HEK293T (cell line): ENCODE measurements around the gene DCAF5.
"Not testable (repeated sequence)": the region's sequence is repeated elsewhere in the genome, so short reads cannot be mapped to it uniquely, and the experiment has no call there.

Experiments used
- CTCF ChIA-PET: fragments of 350-600 bp; formaldehyde crosslinking; extraction: SDS; loops from one replicate; lab custom pipeline; 2021; ENCODE audit warnings: antibody characterized with exemption, inconsistent platforms; lab: Yijun Ruan, JAX
- POLR2A ChIA-PET: fragments of 350-600 bp; formaldehyde crosslinking; extraction: SDS; loops from one replicate; lab custom pipeline; 2020; ENCODE audit warnings: antibody characterized with exemption, inconsistent platforms; lab: Yijun Ruan, JAX
- DNase-seq: peaks from one replicate; pipeline ENCODE4 v3.0.0; 2012; ENCODE audit warnings: mixed read lengths; ENCODE audit errors: extremely low spot score
- ARNT ChIP-seq: fragments of 450-650 bp; IDR thresholded peaks from 2 replicates; pipeline ENCODE4 v1.6.1; 2017; ENCODE audit warnings: mild to moderate bottlenecking
- BHLHE40 ChIP-seq: fragments of 450-650 bp; IDR thresholded peaks from 2 replicates; pipeline ENCODE4 v1.6.1; 2016; ENCODE audit warnings: mild to moderate bottlenecking, moderate library complexity, borderline replicate concordance
- CTBP1 ChIP-seq: fragments of 450-650 bp; IDR thresholded peaks from 2 replicates; pipeline ENCODE4 v1.6.1; 2016; ENCODE audit warnings: borderline replicate concordance
- ELF4 ChIP-seq: fragments of 450-650 bp; IDR thresholded peaks from 2 replicates; pipeline ENCODE4 v1.6.1; 2017; ENCODE audit warnings: antibody characterized with exemption
- FOXA1 ChIP-seq: fragments of 450-650 bp; IDR thresholded peaks from 2 replicates; pipeline ENCODE4 v1.6.1; 2016; ENCODE audit warnings: mild to moderate bottlenecking
- FOXK2 ChIP-seq: fragments of 450-650 bp; IDR thresholded peaks from 2 replicates; pipeline ENCODE4 v1.6.1; 2016; ENCODE audit warnings: mild to moderate bottlenecking
- FOXM1 ChIP-seq: fragments of 450-650 bp; IDR thresholded peaks from 2 replicates; pipeline ENCODE4 v1.6.1; 2017; ENCODE audit warnings: mild to moderate bottlenecking, borderline replicate concordance
- L3MBTL2 ChIP-seq: fragments of 450-650 bp; conservative IDR thresholded peaks from 2 replicates; pipeline ENCODE4 v1.6.1; 2016; ENCODE audit warnings: mild to moderate bottlenecking
- LEF1 ChIP-seq: fragments of 450-650 bp; IDR thresholded peaks from 2 replicates; pipeline ENCODE4 v1.6.1; 2017; ENCODE audit warnings: mild to moderate bottlenecking, borderline replicate concordance
- NFRKB ChIP-seq: fragments of 450-650 bp; IDR thresholded peaks from 2 replicates; pipeline ENCODE4 v1.6.1; 2016; ENCODE audit warnings: mild to moderate bottlenecking, moderate library complexity
- SP1 ChIP-seq: fragments of 450-650 bp; IDR thresholded peaks from 2 replicates; pipeline ENCODE4 v1.6.1; 2017
- SUZ12 ChIP-seq: fragments of 450-650 bp; IDR thresholded peaks from 2 replicates; pipeline ENCODE4 v1.6.1; 2016; ENCODE audit warnings: mild to moderate bottlenecking
- TARDBP ChIP-seq: fragments of 450-650 bp; IDR thresholded peaks from 2 replicates; pipeline ENCODE4 v1.6.1; 2016
- ZNF384 ChIP-seq: fragments of 450-650 bp; IDR thresholded peaks from 2 replicates; pipeline ENCODE4 v1.6.1; 2016
- TF ChIP-seq, protein P1 (sequence below): fragments of 450-650 bp; IDR thresholded peaks from 2 replicates; pipeline ENCODE4 v1.6.1; 2016

The DCAF5 gene

DNA sequence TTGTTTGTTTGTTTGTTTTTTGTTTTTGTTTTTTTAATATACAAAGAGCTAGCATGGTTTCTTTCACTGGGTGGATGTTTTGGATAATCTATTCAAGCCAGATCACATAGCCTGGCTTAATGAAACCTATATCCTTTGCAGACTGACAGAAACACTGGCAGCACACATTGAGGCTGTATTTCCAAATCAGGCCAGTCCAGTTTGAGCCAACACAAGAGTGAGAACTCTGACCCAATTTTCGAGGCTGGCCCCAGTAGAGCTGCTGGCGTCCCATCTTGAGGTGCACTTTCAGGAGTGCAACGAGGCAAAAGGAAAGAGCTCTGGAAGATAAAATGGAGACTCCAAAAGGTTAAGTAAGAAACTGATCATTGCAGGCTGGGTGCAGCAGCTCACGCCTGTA, 129.9 kb downstream of the DCAF5 start:
- CTCF ChIA-PET: interaction anchor here (0.6 kb wide), 1 partner anchor 174 kb away, joined by 3 read pairs; no protein-coding TSS in a partner anchor
- POLR2A ChIA-PET: no interaction called here
- TF ChIP-seq, protein P1, sequence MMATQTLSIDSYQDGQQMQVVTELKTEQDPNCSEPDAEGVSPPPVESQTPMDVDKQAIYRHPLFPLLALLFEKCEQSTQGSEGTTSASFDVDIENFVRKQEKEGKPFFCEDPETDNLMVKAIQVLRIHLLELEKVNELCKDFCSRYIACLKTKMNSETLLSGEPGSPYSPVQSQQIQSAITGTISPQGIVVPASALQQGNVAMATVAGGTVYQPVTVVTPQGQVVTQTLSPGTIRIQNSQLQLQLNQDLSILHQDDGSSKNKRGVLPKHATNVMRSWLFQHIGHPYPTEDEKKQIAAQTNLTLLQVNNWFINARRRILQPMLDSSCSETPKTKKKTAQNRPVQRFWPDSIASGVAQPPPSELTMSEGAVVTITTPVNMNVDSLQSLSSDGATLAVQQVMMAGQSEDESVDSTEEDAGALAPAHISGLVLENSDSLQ: no peak
- no peak for TF ChIP-seq ZNF384
- DNase-seq: no peak

DNA sequence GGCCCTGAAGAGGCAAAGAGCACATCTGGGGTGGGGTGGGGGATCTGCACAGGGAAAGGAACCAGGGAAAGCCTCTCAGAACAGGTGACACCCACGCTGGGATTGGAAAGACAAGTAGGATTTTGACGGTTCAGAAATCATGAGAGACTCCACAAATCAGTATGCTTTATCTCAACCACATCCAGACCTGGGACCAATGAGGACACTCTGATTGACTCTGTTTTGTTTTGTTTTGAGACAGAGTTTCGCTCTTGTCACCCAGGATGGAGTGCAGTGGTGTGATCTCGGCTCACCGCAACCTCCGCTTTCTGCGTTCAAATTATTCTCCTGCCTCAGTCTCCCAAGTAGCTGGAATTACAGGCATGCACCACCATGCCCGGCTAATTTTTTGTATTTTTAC, 130.8 kb downstream of the DCAF5 start:
- DNase-seq, POLR2A ChIA-PET, CTCF ChIA-PET: not testable (repeated sequence)

DNA sequence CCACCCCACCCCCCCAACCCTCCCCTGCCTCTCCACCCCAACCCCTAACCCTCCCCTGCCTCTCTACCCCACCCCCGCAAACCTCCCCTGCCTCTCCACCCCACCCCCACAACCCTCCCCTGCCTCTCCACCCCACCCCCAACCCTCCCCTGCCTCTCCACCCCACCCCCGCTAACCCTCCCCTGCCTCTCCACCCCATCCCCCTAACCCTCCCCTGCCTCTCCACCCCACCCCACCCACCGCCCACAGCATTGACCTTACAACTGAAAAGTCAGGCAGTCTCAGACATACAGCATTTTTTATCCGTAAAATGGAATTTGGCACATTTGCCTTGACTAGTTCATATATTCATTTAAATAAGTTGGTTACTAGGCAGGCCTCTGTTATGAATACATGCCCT, 135.2 kb downstream of the DCAF5 start:
- DNase-seq: no peak
- POLR2A ChIA-PET: no interaction called here
- CTCF ChIA-PET: no interaction called here
- TF ChIP-seq ARNT: no peak
- no peak for TF ChIP-seq LEF1
- TF ChIP-seq BHLHE40: no peak
- TF ChIP-seq FOXA1: no peak

DNA sequence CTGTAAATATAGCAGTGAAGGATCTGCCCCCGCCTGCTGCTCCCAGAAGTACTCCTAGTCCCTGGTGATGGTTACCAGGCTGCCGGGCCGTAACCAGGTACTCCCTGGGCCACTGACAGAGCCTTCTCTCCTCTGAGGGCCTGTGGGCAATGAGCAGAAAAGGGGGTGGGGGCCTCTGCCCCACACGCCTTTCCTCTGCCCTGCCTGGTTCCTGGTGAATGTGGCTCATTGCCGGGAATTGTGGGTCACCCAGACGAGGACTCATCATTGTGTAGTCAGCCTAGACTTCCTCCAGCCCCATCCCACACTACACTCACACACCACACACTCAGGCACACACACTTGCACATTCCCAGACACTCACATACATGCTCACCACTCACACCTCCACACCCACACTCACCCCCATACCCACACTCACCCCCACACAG, 138.1 kb downstream of the DCAF5 start:
- no peak for DNase-seq
- ChIA-PET POLR2A (no interaction called here), CTCF (no interaction called here)
- TF ChIP-seq ZNF384 (no peak), FOXA1 (no peak), ARNT (no peak), L3MBTL2 (no peak), LEF1 (no peak), SP1 (no peak), TARDBP (no peak), BHLHE40 (no peak), FOXM1 (no peak)

DNA sequence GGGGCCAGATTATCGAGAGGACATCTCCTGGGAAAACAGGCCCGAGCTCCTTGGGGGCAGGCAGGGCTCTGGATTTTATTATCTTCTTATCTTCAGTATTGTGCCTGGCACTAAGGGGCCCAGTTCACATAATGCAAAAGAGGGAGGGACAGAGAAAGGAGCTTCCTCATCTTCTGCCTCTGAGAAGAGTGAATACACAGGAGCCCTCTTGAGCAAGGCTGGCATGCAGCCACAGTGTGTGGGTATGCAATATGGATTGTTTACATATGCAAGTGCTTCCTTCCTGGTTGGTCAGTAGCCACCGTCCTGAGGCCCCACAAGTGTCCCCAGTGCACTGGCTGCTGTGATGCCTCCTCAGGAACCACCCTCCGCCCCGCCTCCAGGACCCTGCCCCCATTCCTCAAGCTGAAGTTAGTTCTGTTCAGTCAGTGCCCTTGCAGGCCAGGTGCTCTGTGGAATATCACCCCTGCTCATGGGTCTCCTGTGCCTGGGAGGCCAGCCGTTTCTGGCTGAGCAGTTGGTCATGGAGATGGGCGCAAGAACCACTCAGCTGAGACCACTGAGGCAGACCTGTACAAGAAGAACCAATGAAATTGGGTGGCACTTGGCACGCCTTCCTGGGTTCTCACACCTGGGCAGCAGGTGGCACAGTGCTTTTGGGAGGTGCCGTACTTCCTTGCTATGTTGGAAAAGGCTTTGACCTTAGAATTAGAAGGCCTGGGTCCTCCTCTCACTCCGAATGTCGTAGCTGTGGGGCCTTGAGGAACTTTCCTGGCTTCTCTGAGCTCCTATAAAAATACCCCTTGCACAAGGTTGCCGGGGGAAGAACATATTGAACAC, 138.8 kb downstream of the DCAF5 start:
- DNase-seq: no peak
- CTCF ChIA-PET: no interaction called here
- POLR2A ChIA-PET: interaction anchor here (0.8 to 1.9 kb wide), 2 partner anchors 21 to 24 kb away, joined by 3 to 5 read pairs; no protein-coding TSS in a partner anchor
- TF ChIP-seq FOXK2: no peak
- TF ChIP-seq SP1: no peak
- TF ChIP-seq FOXA1: no peak
- TF ChIP-seq NFRKB: no peak
- no peak for TF ChIP-seq ARNT
- TF ChIP-seq L3MBTL2: no peak
- no peak for TF ChIP-seq TARDBP

DNA sequence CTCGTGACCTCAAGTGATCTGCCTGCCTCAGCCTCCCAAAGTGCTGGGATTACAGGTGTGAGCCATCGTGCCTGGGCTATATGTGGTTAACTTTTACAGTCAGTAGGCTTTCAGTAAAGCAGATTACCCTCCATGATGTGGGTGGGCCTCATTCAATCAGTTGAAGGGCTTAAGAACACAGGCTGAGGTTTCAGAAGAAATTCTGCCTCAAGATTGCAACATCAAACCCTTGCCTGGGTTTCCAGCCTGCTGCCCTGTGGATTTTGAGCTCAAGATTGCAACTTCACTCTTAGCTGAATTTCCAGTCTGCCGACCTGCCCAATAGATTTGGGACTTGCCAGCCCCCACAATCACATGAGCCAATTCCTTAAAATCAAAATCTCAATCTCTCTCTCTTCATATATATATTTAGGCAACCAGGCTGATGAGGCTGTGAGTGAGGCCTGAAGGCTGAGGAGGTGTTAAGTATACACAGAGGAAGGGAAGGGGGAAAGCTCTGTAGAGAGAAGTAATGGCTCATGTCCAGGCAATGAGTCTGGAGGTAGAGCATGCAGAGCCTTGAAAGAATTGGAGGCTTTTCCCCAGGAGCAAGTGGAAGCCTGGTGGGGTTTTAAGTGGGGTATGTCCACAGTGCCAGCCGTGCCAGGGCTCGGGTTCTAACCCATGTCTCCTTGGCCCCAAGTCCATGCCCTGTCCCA, 140.5 kb downstream of the DCAF5 start:
- ChIA-PET CTCF (interaction anchor here (0.9 kb wide), 1 partner anchor 9 kb away, joined by 3 read pairs; no protein-coding TSS in a partner anchor), POLR2A (interaction anchor here (1.9 kb wide), 1 partner anchor 20 kb away, joined by 5 read pairs; no protein-coding TSS in a partner anchor)
- no peak for DNase-seq
- TF ChIP-seq L3MBTL2 (no peak), ARNT (no peak), FOXK2 (no peak), CTBP1 (no peak)

DNA sequence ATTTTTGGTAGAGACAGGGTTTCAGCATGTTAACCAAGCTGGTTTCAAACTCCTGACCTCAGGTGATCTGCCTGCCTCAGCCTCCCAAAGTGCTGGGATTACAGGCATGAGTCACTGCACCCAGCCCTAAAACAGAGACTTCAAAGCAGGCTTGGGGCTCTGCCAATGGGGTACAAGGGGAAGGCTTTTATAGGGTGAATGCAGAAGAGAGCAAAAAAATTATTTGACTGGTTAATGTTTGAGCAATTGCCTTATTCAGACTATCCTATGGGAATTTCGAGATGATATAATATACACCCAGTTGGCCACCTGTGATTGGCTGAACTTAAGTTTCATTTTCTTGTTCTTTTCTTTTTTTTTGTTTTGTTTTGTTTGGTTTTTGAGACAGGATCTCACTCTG, 142.3 kb downstream of the DCAF5 start:
- POLR2A ChIA-PET: no interaction called here
- TF ChIP-seq SP1: no peak
- no peak for TF ChIP-seq TARDBP
- TF ChIP-seq NFRKB: no peak
- TF ChIP-seq ARNT: no peak
- no peak for TF ChIP-seq SUZ12
- no peak for TF ChIP-seq CTBP1
- CTCF ChIA-PET: no interaction called here
- DNase-seq: no peak

DNA sequence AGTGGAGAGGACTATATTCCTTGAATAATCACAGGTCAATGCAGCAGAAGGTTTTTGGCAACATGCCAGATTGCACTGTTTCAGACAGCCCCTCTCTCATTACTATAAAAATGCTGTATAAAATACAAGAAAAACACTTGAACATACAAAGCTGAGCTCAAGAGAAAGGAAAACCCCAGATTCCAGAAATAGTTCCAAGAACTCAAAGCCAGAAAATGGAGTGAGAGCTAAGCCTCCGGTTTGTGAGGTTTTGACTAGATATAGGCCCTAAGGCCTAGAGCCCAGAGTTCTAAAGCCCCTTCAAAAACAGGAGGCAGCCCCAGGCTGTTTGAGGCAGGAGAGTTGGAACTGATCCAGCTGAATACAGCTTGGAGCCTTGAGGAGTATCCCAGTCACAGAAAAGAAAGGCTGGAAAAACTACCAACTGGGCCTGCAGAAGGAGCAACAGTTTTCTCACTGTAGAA, 144.5 kb downstream of the DCAF5 start:
- ChIA-PET POLR2A (no interaction called here), CTCF (interaction anchor here (0.6 kb wide), 1 partner anchor 11 kb away, joined by 3 read pairs; no protein-coding TSS in a partner anchor)
- TF ChIP-seq ELF4: no peak
- TF ChIP-seq FOXA1: no peak
- TF ChIP-seq NFRKB: no peak
- no peak for TF ChIP-seq SUZ12
- no peak for TF ChIP-seq BHLHE40
- no peak for TF ChIP-seq FOXM1
- DNase-seq: peak; percentile 25
